Peyer's patch (tissue), 4 donors: Measurements from ENCODE around the gene ZNF578. TPM values are rescaled to one million over a fixed set of nuclear protein-coding genes. Genes with fewer than 3 reads are reported as not detected.

ENCODE experiments used
- DNase-seq, 3 donors: peaks; one replicate each; pipeline ENCODE4 v3.0.0-alpha.2; 2017 to 2019
- H3K27ac ChIP-seq, 4 donors: fragments of 200-600 bp; sonication (generic); one replicate each; pipeline ENCODE4 v1.5.1; 2016 to 2019
- H3K27me3 ChIP-seq, 2 donors: fragments of 200-600 bp; sonication (generic); one replicate each; pipeline ENCODE4 v1.5.1; 2019
- H3K36me3 ChIP-seq, 3 donors: fragments of 200-600 bp; sonication (generic); one replicate each; pipeline ENCODE4 v1.5.1; 2016 to 2019
- H3K4me1 ChIP-seq, 4 donors: fragments of 200-600 bp; sonication (generic); one replicate each; pipeline ENCODE4 v1.5.1; 2016 to 2019
- H3K4me3 ChIP-seq, 4 donors: fragments of 200-600 bp; sonication (generic); 1 replicate in 3 of 4; 2 replicates in 1 of 4; pipeline ENCODE4 v1.5.1; 2016 to 2019; ENCODE audit warnings: mild to moderate bottlenecking in 1 of 4
- H3K9me3 ChIP-seq, 4 donors: fragments of 200-600 bp; sonication (generic); one replicate each; pipeline ENCODE4 v1.5.1; 2016 to 2019; ENCODE audit warnings: mild to moderate bottlenecking in 1 of 4
- POLR2A ChIP-seq, 2 donors: fragments of 450-650 bp; IDR thresholded peaks; one replicate each; pipeline ENCODE4 v1.5.1; 2017; ENCODE audit warnings: antibody characterized with exemption in 2 of 2, mild to moderate bottlenecking in 2 of 2, moderate library complexity in 2 of 2
- total RNA-seq, 4 donors: library from RNA; depleted of rRNA; stranded (reverse); fragments of >200 nt; gene quantifications; one replicate each; pipeline ENCODE4 v1.1.0, GENCODE V29; 2016
- TF ChIP-seq, protein P1 (sequence below), 6 experiments: fragments of 450-650 bp in 4 of 6; fragments of 200-600 bp in 2 of 6; sonication (generic) in 1 of 6; IDR thresholded peaks; one replicate each; pipeline ENCODE4 v1.5.1; 2017 to 2019; ENCODE audit warnings: antibody characterized with exemption in 6 of 6, mild to moderate bottlenecking in 3 of 6, moderate library complexity in 1 of 6

Gene ZNF578
- total RNA-seq = under 1 TPM in 2 of 4 donors, not detected in 2; 0.40 to 0.53 TPM

DNA sequence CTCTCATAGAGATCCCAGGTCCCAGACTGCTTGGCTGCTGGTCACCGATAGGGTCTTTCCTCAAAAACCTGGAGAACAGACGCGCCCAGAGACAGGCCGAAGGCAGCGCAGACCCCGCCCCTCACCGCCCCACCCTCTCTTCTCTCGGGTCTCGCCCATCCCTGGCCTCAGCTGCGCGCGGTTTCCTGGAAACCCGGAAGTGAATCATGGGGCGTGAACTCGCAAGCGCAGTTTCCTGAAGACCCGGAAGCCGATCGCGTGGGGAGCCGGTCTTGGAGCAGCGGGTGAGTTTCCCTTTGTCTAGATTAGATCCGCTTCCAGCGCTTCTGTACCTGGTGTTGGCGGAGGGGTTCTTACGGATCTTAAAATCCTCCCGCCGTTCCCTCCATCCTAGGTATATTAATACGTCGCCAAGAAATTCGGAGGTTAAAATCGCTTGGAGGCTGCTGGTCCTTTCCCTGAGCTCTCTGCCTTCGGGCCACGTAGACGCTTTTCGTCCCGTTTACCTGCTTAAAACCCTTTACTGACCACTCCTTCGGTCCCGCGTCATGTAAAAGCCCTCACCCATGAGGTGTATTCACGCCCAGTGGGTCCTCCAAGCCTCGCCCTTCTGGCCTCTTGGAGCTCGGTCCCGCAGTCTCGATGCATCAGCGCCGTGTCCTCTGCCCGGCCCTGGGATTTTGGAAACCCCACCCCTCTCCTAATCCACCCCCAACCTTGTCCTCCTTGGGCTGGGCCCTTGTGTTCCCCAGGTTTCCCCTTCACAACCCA lies at the start of gene ZNF578:
TSS of gene ZNF578 (plus strand) at position 230 of the 771 bp plus-strand sequence. CDS start 48,293 bp downstream, outside the sequence.
- peak; percentile 25 to 72 (median 58) for DNase-seq
- Histone ChIP-seq H3K4me3 (peak within 1 kb of the TSS; percentile 36 to 57 (median 46)), H3K9me3 (peaks cover 0 to 61% (median 27%) of the 10 kb centered on the region in 4 donors), H3K27me3 (no peaks in the 10 kb centered on the region), H3K4me1 (no peaks in the 10 kb centered on the region), H3K27ac (peak within 1 kb of the TSS in 1 of 4 donors; percentile 35), H3K36me3 (peaks cover 0 to 19% (median 0%) of the 10 kb centered on the region in 3 donors)
- no peak for TF ChIP-seq POLR2A (IDR thresholded peaks at IDR 0.05)
- TF ChIP-seq, protein P1, sequence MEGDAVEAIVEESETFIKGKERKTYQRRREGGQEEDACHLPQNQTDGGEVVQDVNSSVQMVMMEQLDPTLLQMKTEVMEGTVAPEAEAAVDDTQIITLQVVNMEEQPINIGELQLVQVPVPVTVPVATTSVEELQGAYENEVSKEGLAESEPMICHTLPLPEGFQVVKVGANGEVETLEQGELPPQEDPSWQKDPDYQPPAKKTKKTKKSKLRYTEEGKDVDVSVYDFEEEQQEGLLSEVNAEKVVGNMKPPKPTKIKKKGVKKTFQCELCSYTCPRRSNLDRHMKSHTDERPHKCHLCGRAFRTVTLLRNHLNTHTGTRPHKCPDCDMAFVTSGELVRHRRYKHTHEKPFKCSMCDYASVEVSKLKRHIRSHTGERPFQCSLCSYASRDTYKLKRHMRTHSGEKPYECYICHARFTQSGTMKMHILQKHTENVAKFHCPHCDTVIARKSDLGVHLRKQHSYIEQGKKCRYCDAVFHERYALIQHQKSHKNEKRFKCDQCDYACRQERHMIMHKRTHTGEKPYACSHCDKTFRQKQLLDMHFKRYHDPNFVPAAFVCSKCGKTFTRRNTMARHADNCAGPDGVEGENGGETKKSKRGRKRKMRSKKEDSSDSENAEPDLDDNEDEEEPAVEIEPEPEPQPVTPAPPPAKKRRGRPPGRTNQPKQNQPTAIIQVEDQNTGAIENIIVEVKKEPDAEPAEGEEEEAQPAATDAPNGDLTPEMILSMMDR (IDR thresholded peaks at IDR 0.05) = no peak

DNA sequence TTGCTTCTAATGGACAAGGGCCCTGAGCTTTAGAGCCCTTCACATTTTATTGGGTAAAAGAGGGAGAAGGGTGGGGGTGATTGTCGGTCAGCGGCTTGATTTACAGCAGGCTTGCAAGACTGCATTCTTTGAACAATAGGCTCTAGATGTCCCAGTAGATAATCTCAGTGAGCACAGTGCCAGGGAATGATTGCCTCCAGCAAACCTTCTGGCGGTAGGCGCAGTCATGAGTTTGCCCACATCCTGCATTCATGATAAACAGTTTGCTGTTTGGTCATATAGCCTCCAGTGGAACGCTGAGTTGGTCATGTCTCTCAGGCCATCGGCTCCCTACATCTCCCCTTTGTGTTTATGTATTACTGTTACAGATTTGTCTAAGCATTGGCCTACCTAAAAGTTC lies 43.1 kb upstream of the ZNF578 start:
- H3K36me3 ChIP-seq = peaks cover 0 to 89% (median 3%) of the 10 kb centered on the region in 3 donors
- no peak overlapping the region for H3K4me3 ChIP-seq

DNA sequence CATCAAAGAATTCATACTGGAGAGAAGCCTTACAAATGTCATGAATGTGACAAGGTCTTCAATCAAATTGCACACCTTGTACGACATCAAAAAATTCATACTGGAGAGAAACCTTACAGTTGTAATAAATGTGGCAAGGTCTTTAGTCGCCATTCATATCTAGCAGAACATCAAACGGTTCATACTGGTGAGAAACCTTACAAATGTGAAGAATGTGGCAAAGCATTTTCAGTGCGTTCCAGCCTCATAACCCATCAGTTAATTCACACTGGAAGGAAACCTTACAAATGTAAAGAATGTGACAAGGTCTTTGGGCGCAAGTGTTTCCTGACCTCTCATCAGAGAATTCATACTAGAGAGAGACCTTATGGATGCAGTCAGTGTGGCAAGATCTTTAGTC lies 37.6 kb upstream of the ZNF578 start:
- Histone ChIP-seq H3K9me3 (peaks cover 0 to 84% (median 23%) of the 10 kb centered on the region in 4 donors), H3K36me3 (peaks cover 0 to 35% (median 0%) of the 10 kb centered on the region in 3 donors), H3K27ac (no peak overlapping the region), H3K27me3 (no peaks in the 10 kb centered on the region), H3K4me1 (no peaks in the 10 kb centered on the region), H3K4me3 (no peak overlapping the region)
- DNase-seq = no peak
- TF ChIP-seq, protein P1 (IDR thresholded peaks at IDR 0.05) = no peak
- TF ChIP-seq POLR2A (IDR thresholded peaks at IDR 0.05) = no peak

More for the DNA sequence above, 43.1 kb upstream of the ZNF578 start:
- TF ChIP-seq, protein P1 (IDR thresholded peaks at IDR 0.05) = no peak
- TF ChIP-seq POLR2A (IDR thresholded peaks at IDR 0.05) = no peak
- Histone ChIP-seq H3K27ac (no peak overlapping the region), H3K4me1 (no peaks in the 10 kb centered on the region), H3K27me3 (no peaks in the 10 kb centered on the region), H3K9me3 (peaks cover 0 to 69% (median 29%) of the 10 kb centered on the region in 4 donors)
- DNase-seq = no peak

DNA sequence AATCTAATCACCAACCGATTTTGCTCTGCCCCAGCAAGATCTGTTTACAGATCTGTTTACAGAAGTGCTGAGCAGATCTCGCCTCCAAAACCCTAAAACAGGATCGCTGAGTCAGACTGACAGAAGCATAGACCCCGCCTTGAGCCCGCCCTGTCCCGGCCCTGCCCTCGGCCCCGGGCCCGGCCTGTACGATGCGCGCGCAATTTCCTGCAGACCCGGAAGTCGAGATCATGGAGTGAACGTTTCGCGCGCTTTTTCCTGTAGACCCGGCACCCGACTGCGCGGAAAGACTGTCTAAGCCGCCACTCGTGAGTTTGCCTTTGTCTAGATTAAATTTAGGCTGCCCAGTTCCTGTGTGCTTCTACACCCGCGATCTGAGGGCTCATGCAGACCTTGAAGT lies 24.4 kb upstream of the ZNF578 start, which contains the start of gene ZNF534:
TSS of gene ZNF534 (plus strand) at position 212 of the 400 bp plus-strand sequence. CDS start 2,327 bp downstream, outside the sequence.
- TF ChIP-seq POLR2A (IDR thresholded peaks at IDR 0.05) = no peak
- TF ChIP-seq, protein P1 (IDR thresholded peaks at IDR 0.05) = no peak
- Histone ChIP-seq H3K9me3 (peaks cover 0 to 35% (median 11%) of the 10 kb centered on the region in 4 donors), H3K36me3 (no peaks in the 10 kb centered on the region), H3K27me3 (no peaks in the 10 kb centered on the region), H3K4me1 (no peaks in the 10 kb centered on the region), H3K27ac (no peak within 1 kb of the TSS), H3K4me3 (no peak within 1 kb of the TSS)
- DNase-seq = no peak

DNA sequence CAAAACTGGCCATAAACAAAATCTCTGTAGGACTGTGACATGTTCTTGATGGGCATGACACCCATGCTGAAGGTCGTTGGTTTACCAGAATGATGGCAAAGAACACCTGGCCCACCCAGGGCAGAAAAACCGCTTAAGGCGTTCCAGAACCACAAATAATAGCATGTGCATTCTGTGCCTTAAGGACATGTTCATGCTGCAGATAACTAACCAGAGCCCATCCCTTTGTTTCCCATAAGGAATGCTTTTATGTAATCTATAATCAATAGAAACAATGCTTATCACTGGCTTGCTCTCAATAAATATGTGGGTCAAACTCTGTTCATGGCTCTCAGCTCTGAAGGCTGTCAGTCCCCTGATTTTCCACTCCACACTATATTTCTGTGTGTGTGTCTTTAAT lies 11.2 kb upstream of the ZNF578 start:
- TF ChIP-seq, protein P1 (IDR thresholded peaks at IDR 0.05) = no peak
- no peak for TF ChIP-seq POLR2A (IDR thresholded peaks at IDR 0.05)
- H3K9me3 ChIP-seq = peaks cover 0 to 26% (median 2%) of the 10 kb centered on the region in 4 donors
- DNase-seq = no peak
- H3K4me1 ChIP-seq = no peaks in the 10 kb centered on the region
- no peaks in the 10 kb centered on the region for H3K36me3 ChIP-seq
- no peak overlapping the region for H3K27ac ChIP-seq
- no peak overlapping the region for H3K4me3 ChIP-seq
- no peaks in the 10 kb centered on the region for H3K27me3 ChIP-seq
